ENCODE results near the gene ELOB. TPM values are rescaled to one million over a fixed set of nuclear protein-coding genes. Genes with fewer than 3 reads are reported as not detected.

ELOB gene
- total and polyA plus RNA-seq, 2 donors (not counting 1 experiment from before 2014, with no cell fraction given): 124 to 436 TPM

- Histone ChIP-seq H3K27me3 (ENCODE audit: control insufficient read depth, insufficient read depth, low read length) (peaks cover 36% of the 10 kb centered on the region), H4K20me1 (ENCODE audit: control insufficient read depth, extremely low read depth, insufficient read depth, low read length) (no peaks in the 10 kb centered on the region)
Measured at GRCh38 chr16:2787961-2788360, 10.9 kb upstream of the ELOB start.

DNA sequence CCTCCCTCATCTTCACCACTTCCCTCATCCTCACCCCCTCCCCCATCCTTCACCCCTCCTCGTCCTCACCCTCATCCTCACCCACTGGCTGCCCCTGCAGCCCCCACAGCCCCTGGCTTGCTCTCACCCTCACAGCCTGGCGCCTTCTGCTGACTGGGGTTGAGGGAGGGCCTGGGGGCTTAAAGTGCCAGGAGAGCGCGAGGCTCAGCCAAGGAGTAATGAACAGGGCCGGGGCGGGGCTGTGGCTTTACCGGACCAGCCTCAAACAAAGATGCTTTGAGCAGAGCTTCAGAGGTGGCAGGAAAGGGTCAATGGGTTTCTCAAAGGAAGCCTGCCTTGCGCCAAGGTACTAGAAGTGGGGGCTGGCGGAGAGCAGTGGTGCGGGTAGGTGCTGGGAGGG is 10.3 kb upstream of the ELOB start, which contains the start of gene PRSS33:
TSS of gene PRSS33 (minus strand) at position 155 of the 400 bp plus-strand sequence. CDS start 1,013 bp downstream, outside the sequence.
- no peaks in the 10 kb centered on the region for H4K20me1 ChIP-seq (ENCODE audit: control insufficient read depth, extremely low read depth, insufficient read depth, low read length)
- no peak within 1 kb of the TSS for H3K4me2 ChIP-seq (ENCODE audit: extremely low read depth, insufficient read depth, low read length)
- H3K27me3 ChIP-seq (ENCODE audit: control insufficient read depth, insufficient read depth, low read length): peaks cover 36% of the 10 kb centered on the region
- no peak for DNase-seq (ENCODE audit: low read depth in 2 of 2)
- no peak for TF ChIP-seq EZH2 (IDR thresholded peaks at IDR 0.05; ENCODE audit: low read length, missing control alignments)
- TF ChIP-seq, protein P1, sequence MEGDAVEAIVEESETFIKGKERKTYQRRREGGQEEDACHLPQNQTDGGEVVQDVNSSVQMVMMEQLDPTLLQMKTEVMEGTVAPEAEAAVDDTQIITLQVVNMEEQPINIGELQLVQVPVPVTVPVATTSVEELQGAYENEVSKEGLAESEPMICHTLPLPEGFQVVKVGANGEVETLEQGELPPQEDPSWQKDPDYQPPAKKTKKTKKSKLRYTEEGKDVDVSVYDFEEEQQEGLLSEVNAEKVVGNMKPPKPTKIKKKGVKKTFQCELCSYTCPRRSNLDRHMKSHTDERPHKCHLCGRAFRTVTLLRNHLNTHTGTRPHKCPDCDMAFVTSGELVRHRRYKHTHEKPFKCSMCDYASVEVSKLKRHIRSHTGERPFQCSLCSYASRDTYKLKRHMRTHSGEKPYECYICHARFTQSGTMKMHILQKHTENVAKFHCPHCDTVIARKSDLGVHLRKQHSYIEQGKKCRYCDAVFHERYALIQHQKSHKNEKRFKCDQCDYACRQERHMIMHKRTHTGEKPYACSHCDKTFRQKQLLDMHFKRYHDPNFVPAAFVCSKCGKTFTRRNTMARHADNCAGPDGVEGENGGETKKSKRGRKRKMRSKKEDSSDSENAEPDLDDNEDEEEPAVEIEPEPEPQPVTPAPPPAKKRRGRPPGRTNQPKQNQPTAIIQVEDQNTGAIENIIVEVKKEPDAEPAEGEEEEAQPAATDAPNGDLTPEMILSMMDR (conservative IDR thresholded peaks at IDR 0.05 in 1 of 2, IDR thresholded peaks at IDR 0.05 in 1 of 2; ENCODE audit: low read depth in 1 of 2, low read length in 2 of 2): no peak
- no peaks in the 10 kb centered on the region for H3K79me2 ChIP-seq (ENCODE audit: control insufficient read depth, insufficient read depth, low read length)
- no peak within 1 kb of the TSS for H2AFZ ChIP-seq (ENCODE audit: low read length)
- H3K4me3 ChIP-seq (replicated peaks in 1 of 4; ENCODE audit: control extremely low read depth in 1 of 4, insufficient read depth in 1 of 4, low read depth in 3 of 4, low read length in 4 of 4): no peak within 1 kb of the TSS
- H3K9ac ChIP-seq (ENCODE audit: insufficient read depth, low read length): no peak within 1 kb of the TSS
- no peaks in the 10 kb centered on the region for H3K9me3 ChIP-seq (ENCODE audit: control insufficient read depth, insufficient read depth, low read depth, low read length)
- no peaks in the 10 kb centered on the region for H3K36me3 ChIP-seq (ENCODE audit: control insufficient read depth, insufficient read depth, low read length)
- no peaks in the 10 kb centered on the region for H3K4me1 ChIP-seq (ENCODE audit: control insufficient read depth, extremely low read depth, insufficient read depth, low read length)
- no peak within 1 kb of the TSS for H3K27ac ChIP-seq (ENCODE audit: insufficient read depth, low read length)

More at GRCh38 chr16:2787961-2788360, 10.9 kb upstream of the ELOB start:
- no peak overlapping the region for H2AFZ ChIP-seq (ENCODE audit: low read length)
- no peak overlapping the region for H3K27ac ChIP-seq (ENCODE audit: insufficient read depth, low read length)
- H3K4me2 ChIP-seq (ENCODE audit: extremely low read depth, insufficient read depth, low read length): no peak overlapping the region
- H3K4me3 ChIP-seq (replicated peaks in 1 of 4; ENCODE audit: control extremely low read depth in 1 of 4, insufficient read depth in 1 of 4, low read depth in 3 of 4, low read length in 4 of 4): no peak overlapping the region
- no peaks in the 10 kb centered on the region for H3K4me1 ChIP-seq (ENCODE audit: control insufficient read depth, extremely low read depth, insufficient read depth, low read length)
- no peaks in the 10 kb centered on the region for H3K9me3 ChIP-seq (ENCODE audit: control insufficient read depth, insufficient read depth, low read depth, low read length)
- TF ChIP-seq, protein P1 (conservative IDR thresholded peaks at IDR 0.05 in 1 of 2, IDR thresholded peaks at IDR 0.05 in 1 of 2; ENCODE audit: low read depth in 1 of 2, low read length in 2 of 2): no peak
- H3K36me3 ChIP-seq (ENCODE audit: control insufficient read depth, insufficient read depth, low read length): no peaks in the 10 kb centered on the region
- no peaks in the 10 kb centered on the region for H3K79me2 ChIP-seq (ENCODE audit: control insufficient read depth, insufficient read depth, low read length)
- H3K9ac ChIP-seq (ENCODE audit: insufficient read depth, low read length): no peak overlapping the region
- DNase-seq (ENCODE audit: low read depth in 2 of 2): no peak

DNA sequence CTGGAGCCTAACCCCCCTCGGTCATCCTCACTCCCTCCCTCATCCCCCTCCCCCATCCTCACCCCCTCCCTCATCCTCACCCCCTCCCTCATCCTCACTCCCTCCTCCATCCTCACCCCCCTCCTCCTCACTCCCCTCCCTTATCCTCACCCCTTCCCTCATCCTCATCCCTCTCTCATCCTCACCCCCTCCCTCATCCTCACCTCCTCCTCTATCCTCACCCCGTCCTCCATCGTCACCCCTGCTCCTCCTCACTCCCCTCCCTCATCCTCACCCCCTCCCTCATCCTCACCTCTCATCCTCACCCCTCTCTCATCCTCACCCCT is 9.7 kb upstream of the ELOB start:
- Histone ChIP-seq H3K9me3 (ENCODE audit: control insufficient read depth, insufficient read depth, low read depth, low read length) (no peaks in the 10 kb centered on the region), H3K36me3 (ENCODE audit: control insufficient read depth, insufficient read depth, low read length) (no peaks in the 10 kb centered on the region), H2AFZ (ENCODE audit: low read length) (no peak overlapping the region), H3K27me3 (ENCODE audit: control insufficient read depth, insufficient read depth, low read length) (peaks cover 36% of the 10 kb centered on the region), H3K79me2 (ENCODE audit: control insufficient read depth, insufficient read depth, low read length) (no peaks in the 10 kb centered on the region), H3K4me2 (ENCODE audit: extremely low read depth, insufficient read depth, low read length) (no peak overlapping the region), H3K4me3 (replicated peaks in 1 of 4; ENCODE audit: control extremely low read depth in 1 of 4, insufficient read depth in 1 of 4, low read depth in 3 of 4, low read length in 4 of 4) (no peak overlapping the region), H3K9ac (ENCODE audit: insufficient read depth, low read length) (no peak overlapping the region), H3K4me1 (ENCODE audit: control insufficient read depth, extremely low read depth, insufficient read depth, low read length) (no peaks in the 10 kb centered on the region), H4K20me1 (ENCODE audit: control insufficient read depth, extremely low read depth, insufficient read depth, low read length) (no peaks in the 10 kb centered on the region), H3K27ac (ENCODE audit: insufficient read depth, low read length) (no peak overlapping the region)
- TF ChIP-seq, protein P1 (conservative IDR thresholded peaks at IDR 0.05 in 1 of 2, IDR thresholded peaks at IDR 0.05 in 1 of 2; ENCODE audit: low read depth in 1 of 2, low read length in 2 of 2): no peak
- no peak for TF ChIP-seq EZH2 (IDR thresholded peaks at IDR 0.05; ENCODE audit: low read length, missing control alignments)
- no peak for DNase-seq (ENCODE audit: low read depth in 2 of 2)

All from fibroblast of lung (primary cell).